Endodermal cell (in vitro differentiated cells): ENCODE data around the gene ZNF324B. TPM values are rescaled to one million over a fixed set of nuclear protein-coding genes. Genes with fewer than 3 reads are reported as not detected.

Experiments
- DNase-seq: peaks from one replicate; pipeline ENCODE4 v3.0.0-alpha.2; 2017
- H3K27ac ChIP-seq: 2 replicates; pipeline ENCODE4 v1.5.1; 2013; ENCODE audit warnings: mild to moderate bottlenecking, low read depth, low read length, moderate library complexity
- H3K27me3 ChIP-seq: 2 replicates; pipeline ENCODE4 v1.6.1; 2013; ENCODE audit warnings: mild to moderate bottlenecking, low read length, moderate library complexity; ENCODE audit not compliant: insufficient read depth, control insufficient read depth, poor library complexity, severe bottlenecking
- H3K36me3 ChIP-seq: 2 replicates; pipeline ENCODE4 v1.7.0; 2013; ENCODE audit warnings: mild to moderate bottlenecking, low read length, moderate library complexity; ENCODE audit not compliant: control insufficient read depth, insufficient read depth
- H3K4me1 ChIP-seq: one replicate; pipeline ENCODE4 v1.7.0; 2013; ENCODE audit warnings: low read length; ENCODE audit not compliant: control insufficient read depth, insufficient read depth
- H3K4me3 ChIP-seq: 2 replicates; pipeline ENCODE4 v1.5.1; 2013; ENCODE audit warnings: mild to moderate bottlenecking, low read length, moderate library complexity
- H3K9ac ChIP-seq: 2 replicates; pipeline ENCODE4 v1.6.1; 2013; ENCODE audit warnings: mild to moderate bottlenecking, low read length, moderate library complexity; ENCODE audit not compliant: poor library complexity, severe bottlenecking; ENCODE audit errors: extremely low read depth
- H3K9me3 ChIP-seq: 2 replicates; pipeline ENCODE4 v1.6.1; 2013; ENCODE audit warnings: mild to moderate bottlenecking, low read length, moderate library complexity; ENCODE audit not compliant: control insufficient read depth
- H3K27ac Mint-ChIP-seq: 2 replicates; pipeline ENCODE4 v1.8.0; 2020; ENCODE audit warnings: mixed read lengths
- H3K27me3 Mint-ChIP-seq: 2 replicates; pipeline ENCODE4 v1.8.0; 2021; ENCODE audit warnings: mild to moderate bottlenecking, mixed read lengths; ENCODE audit not compliant: insufficient read depth
- H3K36me3 Mint-ChIP-seq: 2 replicates; pipeline ENCODE4 v1.8.0; 2020; ENCODE audit warnings: low read depth, mixed read lengths
- H3K4me1 Mint-ChIP-seq: 2 replicates; pipeline ENCODE4 v1.8.0; 2020; ENCODE audit warnings: mixed read lengths
- H3K4me3 Mint-ChIP-seq: 2 replicates; pipeline ENCODE4 v1.8.0; 2020; ENCODE audit warnings: mild to moderate bottlenecking, moderate library complexity, mixed read lengths
- H3K9me3 Mint-ChIP-seq: 2 replicates; pipeline ENCODE4 v1.8.0; 2020; ENCODE audit warnings: mild to moderate bottlenecking, mixed read lengths
- WGBS, 2 experiments: methylation state at CpG; one replicate each; pipeline versions ENCODE4 v1.1.5 to v1.1.7; 2013; ENCODE audit warnings: missing lambda C conversion rate in 2 of 2, mixed read lengths in 1 of 2; ENCODE audit not compliant: insufficient coverage in 1 of 2, insufficient read length in 1 of 2; 5-methylcytosine and 5-hydroxymethylcytosine counted together
- total RNA-seq, 2 donors: library from RNA; stranded (reverse); fragmentation: NEBNext Ultra II Directional in 1 of 2; extraction: Animal tissue kit (Norgen Biotek cat#: 25700) in 1 of 2; gene quantifications; 2 replicates in 1 of 2; 3 replicates in 1 of 2; pipeline ENCODE4 v1.2.1, GENCODE V29; 2021
- TF ChIP-seq, protein P1 (sequence below): fragments of 200-600 bp; sonication (generic); conservative IDR thresholded peaks from 2 replicates; pipeline ENCODE4 v1.5.0; 2021; ENCODE audit warnings: antibody characterized with exemption, mild to moderate bottlenecking

The ZNF324B gene
- total RNA-seq, 2 donors from 2014 or later: 5.4 to 6.0 TPM

DNA sequence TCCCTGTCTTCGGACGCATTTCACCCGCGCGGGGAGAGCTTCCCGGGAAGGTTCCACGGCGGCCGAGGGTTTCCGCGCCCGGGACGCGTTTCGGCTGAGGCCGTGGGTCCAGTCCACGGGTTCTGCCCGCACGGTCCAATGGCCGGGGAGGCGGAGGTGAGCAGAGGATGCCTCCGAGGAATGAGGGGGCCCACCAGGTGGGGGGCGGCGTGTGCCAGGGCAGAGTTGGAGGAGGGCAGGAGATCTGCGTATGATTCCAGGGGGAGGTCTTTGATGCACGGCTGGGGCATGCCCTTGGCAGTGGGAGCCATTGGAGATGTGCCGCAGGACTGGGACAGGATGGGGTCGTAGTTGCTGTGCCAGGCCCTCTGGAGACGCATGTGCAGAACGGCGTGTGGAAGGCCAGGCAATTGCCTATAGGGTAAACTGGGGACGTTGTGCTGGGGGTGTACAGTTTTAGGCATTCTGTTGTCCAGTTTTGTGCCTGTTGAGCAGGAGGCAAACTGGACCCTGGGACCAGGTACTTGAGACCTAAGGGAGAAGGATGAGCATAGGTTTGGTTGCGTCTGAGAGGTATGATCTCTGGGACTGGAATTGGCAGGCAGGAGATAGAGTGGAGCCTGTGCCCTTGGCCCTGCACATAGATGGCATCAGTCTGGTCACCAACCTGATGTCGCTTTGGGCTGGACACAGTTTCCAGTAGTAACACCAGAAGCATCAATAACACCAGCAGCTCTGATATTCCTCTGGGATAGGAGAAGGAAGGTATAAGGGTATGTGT is 42.2 kb upstream of the ZNF324B start:
- H3K27me3 ChIP-seq: no peaks in the 10 kb centered on the region
- H3K27ac ChIP-seq: no peak overlapping the region
- H3K9me3 Mint-ChIP-seq: peaks cover 7% of the 10 kb centered on the region
- H3K9me3 ChIP-seq: no peaks in the 10 kb centered on the region
- TF ChIP-seq, protein P1, sequence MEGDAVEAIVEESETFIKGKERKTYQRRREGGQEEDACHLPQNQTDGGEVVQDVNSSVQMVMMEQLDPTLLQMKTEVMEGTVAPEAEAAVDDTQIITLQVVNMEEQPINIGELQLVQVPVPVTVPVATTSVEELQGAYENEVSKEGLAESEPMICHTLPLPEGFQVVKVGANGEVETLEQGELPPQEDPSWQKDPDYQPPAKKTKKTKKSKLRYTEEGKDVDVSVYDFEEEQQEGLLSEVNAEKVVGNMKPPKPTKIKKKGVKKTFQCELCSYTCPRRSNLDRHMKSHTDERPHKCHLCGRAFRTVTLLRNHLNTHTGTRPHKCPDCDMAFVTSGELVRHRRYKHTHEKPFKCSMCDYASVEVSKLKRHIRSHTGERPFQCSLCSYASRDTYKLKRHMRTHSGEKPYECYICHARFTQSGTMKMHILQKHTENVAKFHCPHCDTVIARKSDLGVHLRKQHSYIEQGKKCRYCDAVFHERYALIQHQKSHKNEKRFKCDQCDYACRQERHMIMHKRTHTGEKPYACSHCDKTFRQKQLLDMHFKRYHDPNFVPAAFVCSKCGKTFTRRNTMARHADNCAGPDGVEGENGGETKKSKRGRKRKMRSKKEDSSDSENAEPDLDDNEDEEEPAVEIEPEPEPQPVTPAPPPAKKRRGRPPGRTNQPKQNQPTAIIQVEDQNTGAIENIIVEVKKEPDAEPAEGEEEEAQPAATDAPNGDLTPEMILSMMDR: no peak
- H3K36me3 Mint-ChIP-seq: peaks cover 11% of the 10 kb centered on the region
- peak overlapping the region; percentile 95 for H3K4me3 ChIP-seq
- H3K27ac Mint-ChIP-seq: no peak overlapping the region
- peak; percentile 65 for DNase-seq
- H3K36me3 ChIP-seq: no peaks in the 10 kb centered on the region
- peaks cover 17% of the 10 kb centered on the region for H3K4me1 Mint-ChIP-seq
- H3K4me1 ChIP-seq: no peaks in the 10 kb centered on the region
- 17 to 20% methylated on average over 22 to 34 of the region's 34 CpGs for WGBS, 2 experiments
- H3K4me3 Mint-ChIP-seq: peak overlapping the region; percentile 77
- peak overlapping the region; percentile 86 for H3K9ac ChIP-seq
- H3K27me3 Mint-ChIP-seq: peaks cover 8% of the 10 kb centered on the region

DNA sequence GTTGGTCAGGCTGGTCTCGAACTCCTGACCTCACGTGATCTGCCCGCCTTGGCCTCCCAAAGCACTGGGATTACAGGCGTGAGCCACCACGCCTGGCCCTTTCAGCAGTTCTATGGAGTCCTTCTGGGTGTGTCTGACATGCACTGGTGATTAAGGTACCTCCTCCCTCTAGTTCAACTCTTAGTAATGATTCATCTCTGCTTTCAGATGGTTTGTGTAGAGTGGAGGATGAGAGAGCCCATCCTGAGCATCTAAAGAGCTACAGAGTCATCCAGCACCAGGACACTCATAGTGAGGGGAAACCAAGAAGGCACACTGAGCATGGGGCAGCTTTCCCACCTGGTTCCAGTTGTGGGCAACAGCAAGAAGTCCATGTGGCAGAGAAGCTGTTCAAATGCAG is 34.8 kb upstream of the ZNF324B start:
- Mint-ChIP-seq H3K27me3 (no peaks in the 10 kb centered on the region), H3K4me3 (no peak overlapping the region), H3K27ac (no peak overlapping the region), H3K9me3 (peaks cover 41% of the 10 kb centered on the region), H3K36me3 (peaks cover 62% of the 10 kb centered on the region), H3K4me1 (no peaks in the 10 kb centered on the region)
- Histone ChIP-seq H3K4me3 (no peak overlapping the region), H3K27me3 (no peaks in the 10 kb centered on the region), H3K27ac (no peak overlapping the region), H3K36me3 (peaks cover 28% of the 10 kb centered on the region), H3K9ac (no peak overlapping the region), H3K4me1 (no peaks in the 10 kb centered on the region), H3K9me3 (no peaks in the 10 kb centered on the region)
- 93 to 100% methylated on average over 5 of the region's 5 CpGs for WGBS, 2 experiments
- DNase-seq: no peak
- TF ChIP-seq, protein P1: no peak

DNA sequence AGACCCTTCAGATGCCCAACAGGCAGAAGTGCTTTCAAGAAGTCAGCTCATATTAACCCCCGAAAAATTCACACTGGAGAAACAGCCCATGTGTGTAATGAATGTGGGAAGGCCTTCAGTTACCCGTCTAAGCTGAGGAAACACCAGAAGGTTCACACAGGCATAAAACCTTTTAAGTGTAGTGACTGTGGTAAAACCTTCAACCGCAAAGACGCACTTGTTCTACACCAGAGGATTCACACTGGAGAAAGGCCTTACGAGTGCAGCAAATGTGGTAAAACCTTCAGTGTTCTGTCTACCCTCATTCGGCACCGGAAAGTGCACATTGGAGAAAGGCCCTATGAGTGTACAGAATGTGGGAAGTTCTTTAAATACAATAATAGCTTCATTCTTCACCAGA is 34.4 kb upstream of the ZNF324B start:
- H3K4me3 ChIP-seq: no peak overlapping the region
- Mint-ChIP-seq H3K36me3 (peaks cover 62% of the 10 kb centered on the region), H3K9me3 (peaks cover 41% of the 10 kb centered on the region), H3K27ac (no peak overlapping the region), H3K4me1 (no peaks in the 10 kb centered on the region), H3K27me3 (no peaks in the 10 kb centered on the region), H3K4me3 (no peak overlapping the region)
- no peaks in the 10 kb centered on the region for H3K9me3 ChIP-seq
- no peak overlapping the region for H3K9ac ChIP-seq
- no peak for DNase-seq
- H3K36me3 ChIP-seq: peaks cover 28% of the 10 kb centered on the region
- H3K4me1 ChIP-seq: no peaks in the 10 kb centered on the region
- TF ChIP-seq, protein P1: no peak
- WGBS, 2 experiments: 93 to 97% methylated on average over 7 of the region's 7 CpGs
- no peak overlapping the region for H3K27ac ChIP-seq
- H3K27me3 ChIP-seq: no peaks in the 10 kb centered on the region
